Activated CD4-positive, CD25-positive, alpha-beta regulatory T cell (primary cell): ENCODE data around the gene FABP1.
A peak's percentile ranks its signal among the peaks of the same experiment; 100 is the strongest.

Experiments
- DNase-seq, 4 experiments: peaks; one replicate each; lab custom pipeline; 2025; lab: John Stamatoyannopoulos, UW

Gene FABP1

GRCh38 chr2:88127888-88128653 lies at the start of gene FABP1:
Gene FABP1, minus strand, starts transcription at chr2:88128062. Its CDS starts 45 bp downstream, at chr2:88128017.
- DNase-seq, result no peak

DNA sequence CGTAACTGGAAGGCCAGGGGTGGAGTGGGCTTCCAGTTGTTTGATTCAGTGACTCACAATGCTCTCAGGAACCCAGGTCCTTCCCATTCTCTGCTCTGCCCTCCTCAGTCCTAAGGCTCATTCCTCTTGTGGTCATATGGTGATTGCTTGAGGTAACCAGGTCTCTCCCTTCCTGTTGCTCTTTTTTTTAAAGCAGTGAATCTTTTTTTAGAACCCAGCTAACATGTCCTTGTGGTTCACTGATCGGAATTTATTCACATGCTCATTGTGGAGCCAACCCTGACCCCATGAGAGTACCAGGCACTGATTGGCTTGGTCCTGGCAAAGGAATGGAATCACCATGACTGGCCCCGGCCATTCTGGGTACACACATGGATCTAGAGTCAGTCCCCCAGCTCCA lies 49.7 kb upstream of the FABP1 start:
- no peak for DNase-seq

GRCh38 chr2:88176352-88176984 lies 48.6 kb upstream of the FABP1 start:
- no peak for DNase-seq

DNA sequence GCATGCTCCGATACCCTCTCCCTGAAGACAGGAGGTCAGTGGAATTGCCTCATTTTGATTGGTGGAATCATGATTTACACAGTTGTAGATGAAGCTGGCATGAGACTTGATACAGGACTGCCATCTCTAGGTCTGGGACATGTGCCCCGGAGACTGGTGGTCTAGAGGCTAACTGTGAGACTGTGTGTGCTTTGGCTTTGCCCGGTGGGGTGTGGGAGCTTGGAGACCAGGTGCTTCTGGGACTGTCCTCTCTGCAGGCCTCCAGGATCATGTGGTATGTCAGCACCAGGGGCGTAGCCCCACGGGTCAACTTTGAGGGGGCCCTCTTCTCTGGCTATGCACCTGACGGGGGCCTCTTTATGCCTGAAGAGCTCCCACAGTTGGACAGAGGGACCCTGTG lies 45.0 kb upstream of the FABP1 start:
- DNase-seq, result no peak

DNA sequence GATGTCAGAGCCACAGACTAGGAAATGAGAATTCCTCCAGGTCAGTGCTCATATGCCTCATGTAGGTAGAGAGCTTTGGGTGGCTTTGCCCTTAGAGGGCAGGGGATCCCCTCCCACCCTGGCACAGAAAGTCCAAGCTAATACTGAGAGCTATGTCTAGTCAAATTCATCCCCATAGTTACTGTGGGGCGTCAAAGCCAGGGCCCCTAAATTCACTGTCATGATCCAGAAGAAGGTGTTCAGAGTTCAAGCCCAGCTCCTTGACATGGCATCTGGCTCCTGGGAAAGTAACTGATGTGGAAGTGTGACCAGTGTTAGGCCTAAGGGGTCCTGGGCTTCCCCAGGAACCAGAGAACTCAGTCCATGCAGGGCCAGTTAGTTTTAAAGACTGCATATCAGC lies 44.1 kb upstream of the FABP1 start:
- DNase-seq, result no peak

DNA sequence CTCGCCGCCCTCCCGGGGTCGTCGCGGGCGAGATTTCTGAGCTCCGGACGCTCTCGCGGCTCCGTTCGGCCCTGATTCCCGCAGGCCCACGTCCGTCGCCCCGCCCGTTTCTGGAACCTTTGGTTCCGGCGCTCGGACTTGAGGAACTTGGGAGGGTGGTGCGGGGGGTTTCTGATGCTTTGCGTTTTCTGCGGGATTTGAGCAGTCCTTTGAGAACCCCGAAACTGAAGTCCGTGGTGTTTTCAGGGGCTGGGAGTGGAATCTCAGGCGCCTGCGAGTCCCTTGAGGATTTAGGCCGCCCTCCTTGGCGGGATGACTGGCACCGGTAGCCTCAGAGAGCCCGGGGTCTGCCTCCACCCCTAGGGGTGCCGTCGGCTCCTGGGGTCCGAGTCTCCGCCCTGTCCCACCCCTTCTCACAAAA lies 42.6 kb upstream of the FABP1 start:
- no peak for DNase-seq

DNA sequence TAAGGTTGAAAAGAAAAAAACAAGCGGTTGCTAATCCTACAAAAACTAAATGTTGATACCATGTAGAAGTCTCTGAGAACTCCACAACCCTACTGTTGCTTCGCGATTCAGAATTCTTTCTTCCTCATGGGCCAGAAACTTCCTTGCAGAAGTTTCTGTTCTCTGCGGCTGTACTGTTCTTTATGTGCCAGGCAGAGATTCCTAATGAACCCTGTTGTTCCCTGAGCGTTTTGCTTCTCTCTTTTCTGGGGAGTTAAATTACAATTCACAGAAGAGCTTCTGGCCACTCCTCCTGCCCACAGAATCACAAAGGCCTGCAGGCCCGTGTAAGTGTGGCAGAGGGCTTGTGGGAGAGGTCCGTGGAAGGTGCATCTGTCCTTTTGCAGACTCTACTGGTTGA lies 40.5 kb upstream of the FABP1 start:
- DNase-seq, result no peak

DNA sequence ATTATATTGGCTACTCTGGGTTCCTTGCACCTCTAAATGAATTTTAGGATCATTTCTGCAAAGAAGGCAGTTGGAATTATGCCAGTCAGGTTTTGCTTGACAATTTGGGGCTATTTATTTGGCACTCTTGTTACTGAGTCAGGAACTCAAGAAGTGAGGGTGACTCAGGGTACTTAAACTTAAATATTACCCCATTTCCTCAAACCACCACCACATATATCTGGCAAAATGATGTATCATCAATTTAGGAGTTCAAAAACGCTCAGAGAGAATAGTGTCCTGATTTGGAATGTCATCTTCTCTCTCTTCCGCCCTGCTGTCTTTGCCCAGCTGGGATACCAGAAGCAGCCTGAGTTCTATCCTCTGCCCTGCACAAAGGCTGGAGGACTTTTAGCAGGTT lies 39.9 kb upstream of the FABP1 start:
- no peak for DNase-seq

GRCh38 chr2:88165332-88166003 lies 37.6 kb upstream of the FABP1 start:
- no peak for DNase-seq

- no peak for DNase-seq
These were observed 33.8 kb upstream of the FABP1 start for GRCh38 chr2:88161446-88162244.

- DNase-seq, result no peak
These were observed 32.7 kb upstream of the FABP1 start for GRCh38 chr2:88160517-88160916.

GRCh38 chr2:88159955-88160415 lies 32.1 kb upstream of the FABP1 start:
- peak in 3 of 4 experiments; percentile 21 to 33 (median 23) for DNase-seq

GRCh38 chr2:88159481-88159880 lies 31.6 kb upstream of the FABP1 start:
- no peak for DNase-seq

- no peak for DNase-seq
These were observed 21.1 kb upstream of the FABP1 start for GRCh38 chr2:88148929-88149438.

DNA sequence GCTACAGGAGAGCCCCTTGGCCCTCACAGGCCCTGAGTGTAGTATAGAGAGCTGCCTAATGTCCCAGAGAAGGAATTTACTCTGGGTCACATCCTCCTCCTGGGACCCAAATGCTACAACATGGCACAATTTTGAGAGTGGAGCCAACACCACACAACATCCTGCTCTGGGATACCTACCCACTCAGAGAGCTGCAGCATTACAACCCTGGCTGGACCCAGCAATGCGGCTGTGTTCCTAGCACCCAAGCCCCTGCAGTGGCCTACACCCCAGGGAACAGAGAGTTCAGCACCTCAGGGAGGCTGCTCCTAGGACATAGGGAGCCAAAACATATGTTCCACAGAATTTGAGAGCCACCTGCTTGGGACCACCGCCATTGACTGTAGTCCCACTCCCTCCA lies 19.3 kb upstream of the FABP1 start:
- DNase-seq, result no peak

DNA sequence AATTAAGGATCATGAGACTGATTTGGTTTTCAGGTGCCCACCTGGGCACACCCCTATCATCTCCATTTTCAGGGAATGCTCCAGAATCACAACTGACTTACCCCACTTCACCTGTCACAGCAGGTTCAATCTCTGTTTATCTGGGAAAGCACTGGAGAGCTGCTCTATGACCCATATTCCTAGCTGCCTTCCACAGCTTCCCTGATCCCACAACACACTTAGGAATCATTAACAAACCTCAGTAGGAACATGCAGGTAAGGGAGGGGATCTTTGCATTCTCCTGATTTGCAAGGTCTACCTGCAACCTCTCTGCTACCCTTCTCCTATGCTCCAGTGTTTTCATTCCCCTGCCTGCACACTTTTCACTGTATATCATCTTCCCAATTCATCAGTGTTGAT lies 18.7 kb upstream of the FABP1 start:
- DNase-seq, result no peak

GRCh38 chr2:88144914-88145497 lies 17.1 kb upstream of the FABP1 start:
- no peak for DNase-seq

- no peak for DNase-seq
These were observed 16.4 kb upstream of the FABP1 start for GRCh38 chr2:88144271-88144670.

DNA sequence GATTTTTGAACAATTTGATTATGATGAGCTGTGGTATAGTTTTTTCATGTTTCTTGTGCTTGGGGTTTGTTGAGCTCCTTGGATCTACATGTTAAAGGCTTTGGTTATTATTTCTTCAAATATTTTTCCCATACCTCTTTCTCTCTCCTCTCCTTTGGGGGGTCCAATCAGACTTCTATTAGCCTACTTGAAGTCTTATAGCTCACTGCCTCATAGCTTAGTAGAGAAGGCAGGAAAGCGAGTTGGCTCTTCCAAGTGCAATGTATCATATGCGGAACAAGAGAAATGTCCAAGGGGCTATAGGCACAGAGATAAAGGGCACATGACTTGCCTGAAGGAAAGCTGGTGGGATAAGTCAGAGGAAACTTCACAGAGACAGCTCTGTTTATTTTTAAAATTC lies 14.1 kb upstream of the FABP1 start:
- DNase-seq, result no peak

DNA sequence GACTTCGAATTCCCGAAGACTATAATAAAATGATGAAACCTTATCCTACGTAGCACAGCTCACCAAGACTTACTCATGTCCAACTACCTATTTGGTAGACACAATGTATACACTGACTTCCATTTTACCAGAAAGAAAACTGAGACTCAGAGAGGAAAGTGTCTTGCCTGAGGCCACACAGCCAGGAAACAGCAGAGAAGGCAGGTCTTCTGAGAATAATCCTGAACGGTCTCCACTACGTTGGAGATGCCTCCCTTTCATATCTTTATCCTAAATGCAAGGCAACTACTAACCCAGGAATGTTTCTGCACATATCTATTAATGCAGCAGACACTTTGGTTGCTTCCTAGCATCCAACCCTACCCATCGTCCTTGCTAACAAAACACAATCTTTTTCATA lies 11.9 kb upstream of the FABP1 start:
- DNase-seq, result no peak

DNA sequence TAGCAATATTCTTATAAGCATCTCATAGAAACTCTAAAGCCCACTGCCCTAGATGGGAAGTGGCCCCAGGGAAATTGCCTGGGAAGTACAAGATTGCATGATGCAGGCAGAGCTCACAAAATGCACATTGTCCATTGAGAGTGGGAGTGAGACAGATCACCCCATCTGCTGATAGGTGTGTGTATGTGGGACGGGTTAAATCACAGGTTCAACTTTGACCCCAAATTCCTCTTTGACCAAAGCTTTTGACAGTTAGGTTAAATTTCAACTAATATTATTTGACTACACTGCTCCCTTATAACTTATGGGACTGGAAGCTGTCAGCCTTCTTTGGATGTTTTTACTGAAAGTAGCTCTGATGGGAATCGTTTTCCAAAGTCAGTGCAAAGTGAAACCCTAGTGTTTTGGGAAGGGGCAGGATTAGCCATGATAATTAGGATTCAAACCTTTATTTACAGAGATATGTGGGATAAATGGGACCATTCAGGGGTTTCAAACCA lies 11.4 kb upstream of the FABP1 start:
- DNase-seq, result no peak
